ENCODE results near the gene FAM240B.
A peak's percentile ranks its signal among the peaks of the same experiment; 100 is the strongest.

The FAM240B gene

GRCh38 chr9:38697776-38698300 lies 22.1 kb downstream of the FAM240B start:
- no peak for DNase-seq

- no peak for DNase-seq
Measured at GRCh38 chr9:38696999-38697398, 22.9 kb downstream of the FAM240B start.

- DNase-seq = no peak
Measured at GRCh38 chr9:38694676-38695075, 25.3 kb downstream of the FAM240B start.

- no peak for DNase-seq
Measured at GRCh38 chr9:38692707-38693106, 27.2 kb downstream of the FAM240B start.

GRCh38 chr9:38690574-38690973 lies 29.4 kb downstream of the FAM240B start:
- no peak for DNase-seq

GRCh38 chr9:38689678-38690077 lies 30.3 kb downstream of the FAM240B start:
- peak; percentile 10 for DNase-seq

- peak; percentile 43 for DNase-seq
Measured at GRCh38 chr9:38687992-38688391, 31.9 kb downstream of the FAM240B start.

- peak; percentile 84 for DNase-seq
Measured at GRCh38 chr9:38687389-38687842, 32.5 kb downstream of the FAM240B start.

- DNase-seq = no peak
Measured at GRCh38 chr9:38686933-38687332, 33.0 kb downstream of the FAM240B start.

GRCh38 chr9:38685535-38685934 lies 34.4 kb downstream of the FAM240B start:
- DNase-seq = no peak

- DNase-seq = no peak
Measured at GRCh38 chr9:38683336-38683735, 36.6 kb downstream of the FAM240B start.

GRCh38 chr9:38682713-38683112 lies 37.2 kb downstream of the FAM240B start:
- DNase-seq = no peak

- DNase-seq = no peak
Measured at GRCh38 chr9:38681747-38682227, 38.1 kb downstream of the FAM240B start.

- no peak for DNase-seq
Measured at GRCh38 chr9:38680837-38681445, 39.0 kb downstream of the FAM240B start.

GRCh38 chr9:38677660-38678303 lies 42.2 kb downstream of the FAM240B start:
- no peak for DNase-seq

- DNase-seq = no peak
Measured at GRCh38 chr9:38675831-38676230, 44.1 kb downstream of the FAM240B start.

GRCh38 chr9:38675211-38675610 lies 44.7 kb downstream of the FAM240B start:
- DNase-seq = no peak

- no peak for DNase-seq
Measured at GRCh38 chr9:38673399-38674193, 46.3 kb downstream of the FAM240B start.

GRCh38 chr9:38671748-38672147 lies 48.2 kb downstream of the FAM240B start:
- no peak for DNase-seq

- DNase-seq = no peak
Measured at GRCh38 chr9:38671372-38671731, 48.6 kb downstream of the FAM240B start.

GRCh38 chr9:38670542-38671371 lies 49.2 kb downstream of the FAM240B start:
- DNase-seq = no peak

GRCh38 chr9:38668791-38669466 lies 51.0 kb downstream of the FAM240B start:
- DNase-seq = no peak

Data from NCI-H510A treated with DMSO at 0.1 percent for 48 hours (cell line).